ENCODE measurements around the gene EPHB2. TPM values are rescaled to one million over a fixed set of nuclear protein-coding genes. Genes with fewer than 3 reads are reported as not detected.

Gene EPHB2
- total RNA-seq, 2 experiments from 2014 or later, result not detected

- Mint-ChIP-seq H3K27me3 (ENCODE audit: low read depth) (no peaks in the 10 kb centered on the region), H3K4me1 (ENCODE audit: low read depth) (no peaks in the 10 kb centered on the region), H3K27ac (no peak overlapping the region), H3K4me3 (no peak overlapping the region), H3K36me3 (ENCODE audit: low read depth) (no peaks in the 10 kb centered on the region), H3K9me3 (ENCODE audit: insufficient read depth) (no peaks in the 10 kb centered on the region)
- no peak for DNase-seq
- CTCF ChIA-PET, result no interaction called here
- POLR2A ChIA-PET, result no interaction called here
- ATAC-seq, result no peak
Observed at GRCh38 chr1:22919341-22920025, 208.8 kb downstream of the EPHB2 start.

GRCh38 chr1:22920026-22920733 is 209.5 kb downstream of the EPHB2 start:
- H3K36me3 Mint-ChIP-seq (ENCODE audit: low read depth), result no peaks in the 10 kb centered on the region
- peaks cover 1% of the 10 kb centered on the region for H3K27me3 Mint-ChIP-seq (ENCODE audit: low read depth)
- no peaks in the 10 kb centered on the region for H3K4me1 Mint-ChIP-seq (ENCODE audit: low read depth)
- DNase-seq, result no peak
- ChIA-PET POLR2A (no interaction called here), CTCF (no interaction called here)
- no peak overlapping the region for H3K27ac Mint-ChIP-seq
- H3K4me3 Mint-ChIP-seq, result no peak overlapping the region
- no peaks in the 10 kb centered on the region for H3K9me3 Mint-ChIP-seq (ENCODE audit: insufficient read depth)
- ATAC-seq, result no peak

GRCh38 chr1:22920734-22921451 is 210.3 kb downstream of the EPHB2 start:
- Mint-ChIP-seq H3K4me1 (ENCODE audit: low read depth) (no peaks in the 10 kb centered on the region), H3K36me3 (ENCODE audit: low read depth) (no peaks in the 10 kb centered on the region), H3K4me3 (no peak overlapping the region), H3K27me3 (ENCODE audit: low read depth) (peaks cover 2% of the 10 kb centered on the region), H3K9me3 (ENCODE audit: insufficient read depth) (no peaks in the 10 kb centered on the region), H3K27ac (no peak overlapping the region)
- POLR2A ChIA-PET, result interaction anchor here (0.9 kb wide), 1 partner anchor 13 kb away, joined by 3 read pairs; no protein-coding TSS in a partner anchor
- ATAC-seq, result no peak
- CTCF ChIA-PET, result no interaction called here
- DNase-seq, result no peak

GRCh38 chr1:22921452-22922126 is 210.9 kb downstream of the EPHB2 start:
- no peak overlapping the region for H3K27ac Mint-ChIP-seq
- no peak for ATAC-seq

DNA sequence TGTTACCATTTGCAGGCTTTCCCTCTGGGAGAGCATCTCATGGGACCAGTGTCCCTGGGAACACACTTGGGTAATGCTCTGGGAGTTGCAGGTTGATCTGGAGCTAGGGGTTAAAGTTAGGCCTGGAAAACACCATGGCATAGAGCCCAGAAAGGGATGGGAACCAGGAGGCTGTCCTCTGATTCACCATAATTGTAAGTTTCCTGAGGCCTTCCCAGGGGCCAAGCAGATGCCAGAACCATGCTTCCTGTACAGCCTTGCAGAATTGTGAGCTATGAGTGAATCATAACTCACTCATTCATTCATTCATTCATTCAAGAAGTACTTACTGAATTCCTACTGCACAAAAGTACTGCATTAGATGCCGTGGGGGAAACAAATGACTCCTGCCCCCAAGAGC is 212.0 kb downstream of the EPHB2 start:
- DNase-seq (no peak), ATAC-seq (no peak)
- no peak overlapping the region for H3K4me3 Mint-ChIP-seq
- H3K4me1 Mint-ChIP-seq (ENCODE audit: low read depth), result no peaks in the 10 kb centered on the region
- peaks cover 2% of the 10 kb centered on the region for H3K27me3 Mint-ChIP-seq (ENCODE audit: low read depth)
- no peaks in the 10 kb centered on the region for H3K36me3 Mint-ChIP-seq (ENCODE audit: low read depth)
- no peak overlapping the region for H3K27ac Mint-ChIP-seq
- no peaks in the 10 kb centered on the region for H3K9me3 Mint-ChIP-seq (ENCODE audit: insufficient read depth)
- ChIA-PET POLR2A (no interaction called here), CTCF (no interaction called here)

More at GRCh38 chr1:22921452-22922126, 210.9 kb downstream of the EPHB2 start:
- CTCF ChIA-PET, result interaction anchor here (0.6 kb wide), 1 partner anchor 601 kb away, joined by 3 read pairs; no protein-coding TSS in a partner anchor
- Mint-ChIP-seq H3K4me1 (ENCODE audit: low read depth) (no peaks in the 10 kb centered on the region), H3K9me3 (ENCODE audit: insufficient read depth) (no peaks in the 10 kb centered on the region), H3K4me3 (no peak overlapping the region), H3K27me3 (ENCODE audit: low read depth) (peaks cover 2% of the 10 kb centered on the region), H3K36me3 (ENCODE audit: low read depth) (no peaks in the 10 kb centered on the region)
- POLR2A ChIA-PET, result interaction anchor here (0.9 kb wide), 1 partner anchor 12 kb away, joined by 3 read pairs; no protein-coding TSS in a partner anchor
- DNase-seq, result no peak

DNA sequence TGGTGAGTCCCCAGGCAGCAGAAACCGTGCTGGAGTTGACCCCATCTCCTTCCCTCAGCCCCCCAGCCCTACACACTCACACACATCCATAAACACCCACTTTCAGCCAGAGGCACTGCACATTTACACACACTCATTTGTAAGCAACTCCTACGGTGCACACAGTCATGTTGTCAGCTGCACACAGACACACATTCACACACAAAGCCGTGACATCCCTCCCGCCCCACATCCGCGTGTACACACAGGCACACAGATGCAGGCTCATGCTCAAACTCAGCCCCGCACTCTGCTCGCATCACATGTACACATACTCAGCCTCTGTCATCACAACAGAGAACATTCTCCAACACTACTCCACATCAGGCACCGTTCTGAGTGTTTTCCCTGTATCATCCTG is 214.5 kb downstream of the EPHB2 start:
- H3K27ac Mint-ChIP-seq, result no peak overlapping the region
- H3K4me3 Mint-ChIP-seq, result no peak overlapping the region
- peaks cover 2% of the 10 kb centered on the region for H3K27me3 Mint-ChIP-seq (ENCODE audit: low read depth)
- no peaks in the 10 kb centered on the region for H3K9me3 Mint-ChIP-seq (ENCODE audit: insufficient read depth)
- DNase-seq (no peak), ATAC-seq (no peak)
- POLR2A ChIA-PET, result no interaction called here
- CTCF ChIA-PET, result no interaction called here
- H3K36me3 Mint-ChIP-seq (ENCODE audit: low read depth), result no peaks in the 10 kb centered on the region
- no peaks in the 10 kb centered on the region for H3K4me1 Mint-ChIP-seq (ENCODE audit: low read depth)

- DNase-seq (peak; percentile 31), ATAC-seq (no peak)
- no peaks in the 10 kb centered on the region for H3K36me3 Mint-ChIP-seq (ENCODE audit: low read depth)
- ChIA-PET CTCF (interaction anchor here (2.1 kb wide), 1 partner anchor 226 kb away, joined by 14 read pairs; no protein-coding TSS in a partner anchor), POLR2A (no interaction called here)
- no peaks in the 10 kb centered on the region for H3K9me3 Mint-ChIP-seq (ENCODE audit: insufficient read depth)
- H3K4me1 Mint-ChIP-seq (ENCODE audit: low read depth), result no peaks in the 10 kb centered on the region
- H3K27me3 Mint-ChIP-seq (ENCODE audit: low read depth), result peaks cover 7% of the 10 kb centered on the region
- no peak overlapping the region for H3K27ac Mint-ChIP-seq
- no peak overlapping the region for H3K4me3 Mint-ChIP-seq
Observed at GRCh38 chr1:22930240-22930912, 219.7 kb downstream of the EPHB2 start.

DNA sequence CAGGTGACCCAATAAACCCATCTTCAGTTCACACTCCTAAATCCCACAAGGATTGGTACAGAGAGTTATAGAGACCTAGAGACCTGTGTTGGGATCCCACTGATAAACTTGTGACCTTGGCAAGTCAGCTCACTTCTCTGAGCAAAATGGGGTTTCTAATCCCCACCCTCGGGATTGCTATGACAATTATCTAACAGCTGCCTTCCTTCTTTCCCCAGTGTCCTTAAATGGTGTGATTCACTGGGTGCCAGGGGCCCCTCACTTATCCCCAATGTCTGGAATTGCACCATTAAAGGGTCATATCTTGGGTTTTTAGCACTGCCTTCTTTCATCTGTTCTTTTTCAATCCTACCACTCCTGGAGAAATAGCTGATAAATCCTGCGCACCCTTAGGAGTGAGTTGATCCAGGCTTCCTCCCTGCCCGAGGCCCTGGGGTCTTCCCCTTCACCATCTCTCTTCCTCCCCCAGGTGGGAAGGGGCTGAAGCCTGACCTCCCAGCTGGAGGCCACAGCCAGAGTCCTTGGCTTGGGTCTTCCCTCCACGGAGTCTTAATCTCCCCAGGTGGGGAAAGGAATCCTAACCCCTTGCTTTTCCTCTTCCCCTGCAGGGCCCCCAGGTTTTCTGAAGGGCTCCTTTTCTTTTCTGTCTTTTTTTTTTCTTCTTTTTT is 222.3 kb downstream of the EPHB2 start:
- ChIA-PET CTCF (no interaction called here), POLR2A (no interaction called here)
- H3K27me3 Mint-ChIP-seq (ENCODE audit: low read depth), result peaks cover 7% of the 10 kb centered on the region
- no peaks in the 10 kb centered on the region for H3K36me3 Mint-ChIP-seq (ENCODE audit: low read depth)
- H3K4me1 Mint-ChIP-seq (ENCODE audit: low read depth), result no peaks in the 10 kb centered on the region
- no peaks in the 10 kb centered on the region for H3K9me3 Mint-ChIP-seq (ENCODE audit: insufficient read depth)
- DNase-seq, result no peak
- H3K4me3 Mint-ChIP-seq, result no peak overlapping the region
- no peak for ATAC-seq
- no peak overlapping the region for H3K27ac Mint-ChIP-seq

GRCh38 chr1:22935433-22935832 is 224.8 kb downstream of the EPHB2 start:
- H3K27ac Mint-ChIP-seq, result no peak overlapping the region
- H3K4me3 Mint-ChIP-seq, result no peak overlapping the region
- no peak for DNase-seq
- peaks cover 9% of the 10 kb centered on the region for H3K27me3 Mint-ChIP-seq (ENCODE audit: low read depth)
- peaks cover 9% of the 10 kb centered on the region for H3K9me3 Mint-ChIP-seq (ENCODE audit: insufficient read depth)
- no peaks in the 10 kb centered on the region for H3K36me3 Mint-ChIP-seq (ENCODE audit: low read depth)
- H3K4me1 Mint-ChIP-seq (ENCODE audit: low read depth), result no peaks in the 10 kb centered on the region
- ChIA-PET CTCF (no interaction called here), POLR2A (no interaction called here)
- ATAC-seq, result no peak

DNA sequence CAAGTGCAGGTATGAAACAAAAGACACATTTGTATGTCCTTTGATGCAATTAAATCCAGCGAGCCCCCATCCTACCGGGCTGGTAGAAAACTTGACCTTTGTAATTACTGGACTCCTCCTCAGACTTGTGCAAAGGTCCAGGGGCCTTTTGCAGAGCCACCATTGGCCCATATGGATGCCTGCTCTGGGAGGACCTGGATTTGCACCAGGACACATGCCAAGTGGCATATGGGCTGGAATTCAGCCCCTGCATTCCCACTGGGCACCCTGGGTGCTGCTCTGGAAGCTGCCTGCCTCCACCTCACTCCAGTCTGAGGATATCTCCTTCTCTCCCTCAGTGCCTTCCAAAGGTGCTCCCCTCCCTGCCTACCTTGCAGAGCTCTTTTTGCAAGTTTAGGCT is 226.0 kb downstream of the EPHB2 start:
- no peak for DNase-seq
- Mint-ChIP-seq H3K36me3 (ENCODE audit: low read depth) (no peaks in the 10 kb centered on the region), H3K4me3 (no peak overlapping the region), H3K9me3 (ENCODE audit: insufficient read depth) (peaks cover 17% of the 10 kb centered on the region), H3K27ac (no peak overlapping the region), H3K27me3 (ENCODE audit: low read depth) (peaks cover 9% of the 10 kb centered on the region), H3K4me1 (ENCODE audit: low read depth) (no peaks in the 10 kb centered on the region)
- ChIA-PET CTCF (no interaction called here), POLR2A (no interaction called here)
- no peak for ATAC-seq

DNA sequence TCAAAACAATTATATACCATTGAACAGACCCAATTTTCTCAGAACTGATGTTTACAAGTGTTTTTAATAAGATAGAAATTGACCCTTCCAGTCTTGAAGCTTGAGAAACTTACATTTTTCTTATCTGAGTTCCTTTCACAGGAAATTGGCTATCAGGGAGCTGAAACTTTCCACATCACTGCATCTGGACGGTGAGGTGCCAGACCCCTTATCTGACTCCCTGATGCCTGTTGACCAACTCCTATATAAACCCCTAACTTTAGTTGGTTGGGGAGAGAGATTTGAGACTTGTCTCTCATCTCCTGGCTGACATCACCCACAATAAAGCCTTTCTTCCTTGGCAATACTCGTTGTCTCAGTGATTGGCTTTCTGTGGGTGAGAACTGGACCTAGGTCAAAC is 230.6 kb downstream of the EPHB2 start:
- Mint-ChIP-seq H3K27me3 (ENCODE audit: low read depth) (peaks cover 5% of the 10 kb centered on the region), H3K4me1 (ENCODE audit: low read depth) (no peaks in the 10 kb centered on the region), H3K36me3 (ENCODE audit: low read depth) (no peaks in the 10 kb centered on the region), H3K27ac (no peak overlapping the region), H3K9me3 (ENCODE audit: insufficient read depth) (peaks cover 17% of the 10 kb centered on the region), H3K4me3 (no peak overlapping the region)
- CTCF ChIA-PET, result no interaction called here
- POLR2A ChIA-PET, result no interaction called here
- no peak for DNase-seq
- ATAC-seq, result no peak

Data from activated CD8-positive, alpha-beta T cell treated with anti-CD3 and anti-CD28 coated beads, Interleukin-2, amount 10 ng/mL, durations not matched to agents 7 days and 5 days (primary cell).